ENCODE data around the gene TAAR1.

DNA sequence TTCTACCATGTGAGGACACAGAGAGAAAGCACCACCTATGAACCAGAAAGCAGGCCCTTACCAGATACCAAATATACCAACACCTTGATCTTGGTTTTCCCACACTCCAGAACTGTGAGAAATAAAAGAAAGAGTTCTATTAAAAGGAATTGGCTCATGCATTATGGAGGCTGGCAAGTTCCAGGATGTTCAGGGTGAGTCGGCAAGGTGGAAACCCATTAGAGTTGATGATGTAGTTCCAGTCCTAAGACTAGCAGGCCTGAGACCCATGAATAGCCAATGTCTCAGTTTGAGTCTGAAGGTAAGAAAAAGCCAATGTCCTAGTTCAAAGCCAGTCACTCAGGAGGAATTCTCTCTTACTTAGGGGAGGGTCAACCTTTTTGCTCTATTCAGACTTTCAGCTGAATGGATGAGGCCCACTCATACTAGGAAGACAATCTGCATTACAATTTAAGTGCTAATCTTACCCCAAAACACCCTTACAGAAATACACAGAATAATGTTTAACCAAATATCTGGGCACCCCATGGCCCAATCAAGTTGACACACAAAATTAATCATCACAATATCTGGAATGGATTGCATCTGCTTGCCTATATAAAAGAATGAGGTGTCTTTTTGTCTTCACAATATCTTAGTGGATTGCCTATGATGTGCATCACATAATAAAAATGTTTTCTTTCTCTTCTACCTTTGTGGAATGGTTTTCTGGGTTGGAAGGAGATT lies 5.5 kb upstream of the TAAR1 start:
- TF ChIP-seq, protein P1, sequence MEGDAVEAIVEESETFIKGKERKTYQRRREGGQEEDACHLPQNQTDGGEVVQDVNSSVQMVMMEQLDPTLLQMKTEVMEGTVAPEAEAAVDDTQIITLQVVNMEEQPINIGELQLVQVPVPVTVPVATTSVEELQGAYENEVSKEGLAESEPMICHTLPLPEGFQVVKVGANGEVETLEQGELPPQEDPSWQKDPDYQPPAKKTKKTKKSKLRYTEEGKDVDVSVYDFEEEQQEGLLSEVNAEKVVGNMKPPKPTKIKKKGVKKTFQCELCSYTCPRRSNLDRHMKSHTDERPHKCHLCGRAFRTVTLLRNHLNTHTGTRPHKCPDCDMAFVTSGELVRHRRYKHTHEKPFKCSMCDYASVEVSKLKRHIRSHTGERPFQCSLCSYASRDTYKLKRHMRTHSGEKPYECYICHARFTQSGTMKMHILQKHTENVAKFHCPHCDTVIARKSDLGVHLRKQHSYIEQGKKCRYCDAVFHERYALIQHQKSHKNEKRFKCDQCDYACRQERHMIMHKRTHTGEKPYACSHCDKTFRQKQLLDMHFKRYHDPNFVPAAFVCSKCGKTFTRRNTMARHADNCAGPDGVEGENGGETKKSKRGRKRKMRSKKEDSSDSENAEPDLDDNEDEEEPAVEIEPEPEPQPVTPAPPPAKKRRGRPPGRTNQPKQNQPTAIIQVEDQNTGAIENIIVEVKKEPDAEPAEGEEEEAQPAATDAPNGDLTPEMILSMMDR (IDR thresholded peaks at IDR 0.05), result no peak
- TF ChIP-seq EZH2 (IDR thresholded peaks at IDR 0.05; ENCODE audit: borderline replicate concordance, insufficient read depth, low read depth, low read length, poor library complexity, severe bottlenecking), result no peak

Data from B cell (primary cell).